HepG2 (cell line): ENCODE results near the gene CTIF.

Experiments used
- FLYWCH1 ChIP-seq: sonication (generic); formaldehyde crosslinking; IDR thresholded peaks from 2 replicates; pipeline ENCODE4 v1.8.1; 2023; ENCODE audit warnings: mild to moderate bottlenecking, missing genetic modification reagents
- NCOA5 ChIP-seq: sonication (generic); formaldehyde crosslinking; IDR thresholded peaks from 2 replicates; pipeline ENCODE4 v1.4.0; 2020; ENCODE audit warnings: missing genetic modification reagents
- ZNF605 ChIP-seq: sonication (generic); formaldehyde crosslinking; IDR thresholded peaks from 2 replicates; pipeline ENCODE4 v1.8.0; 2022; ENCODE audit warnings: mild to moderate bottlenecking, missing genetic modification reagents
- TF ChIP-seq, protein P1 (sequence below): sonication (generic); formaldehyde crosslinking; IDR thresholded peaks from 2 replicates; pipeline ENCODE4 v1.5.0; 2020; ENCODE audit warnings: missing genetic modification reagents

DNA sequence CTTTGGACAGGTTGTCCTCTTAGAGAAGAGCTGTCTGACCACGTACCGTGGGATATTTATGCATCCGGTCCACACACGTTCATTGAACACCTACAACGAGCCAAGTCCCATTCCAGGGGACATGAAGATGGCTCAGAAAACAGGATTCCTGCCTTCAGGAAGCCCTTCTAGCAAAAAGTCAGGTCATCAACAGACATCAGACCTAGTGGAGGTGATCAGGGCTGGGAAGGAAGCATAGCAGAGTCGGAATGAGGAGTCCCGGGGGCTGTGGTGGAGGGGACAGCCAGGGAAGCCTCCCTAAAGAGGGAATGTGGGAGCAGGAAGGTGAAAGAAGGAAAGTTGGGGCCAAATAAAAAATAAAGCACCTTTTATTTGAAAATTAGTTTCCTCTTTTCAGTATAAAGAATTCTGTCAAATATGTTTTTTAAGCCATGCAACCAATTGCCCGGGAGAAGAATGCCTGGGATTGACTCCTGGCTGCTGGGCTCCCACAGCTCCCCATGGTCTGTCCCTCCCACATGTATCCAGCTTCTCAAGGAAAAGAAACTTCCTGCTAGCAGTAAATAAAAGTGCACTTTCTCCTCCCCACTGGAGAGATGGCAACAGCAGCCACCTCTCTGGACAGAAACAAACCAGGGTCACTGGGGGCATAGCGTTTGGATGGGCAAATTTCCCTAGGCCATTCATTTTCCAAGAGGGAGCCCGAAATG is 267.1 kb downstream of the CTIF start:
- no peak for TF ChIP-seq ZNF605
- TF ChIP-seq, protein P1, sequence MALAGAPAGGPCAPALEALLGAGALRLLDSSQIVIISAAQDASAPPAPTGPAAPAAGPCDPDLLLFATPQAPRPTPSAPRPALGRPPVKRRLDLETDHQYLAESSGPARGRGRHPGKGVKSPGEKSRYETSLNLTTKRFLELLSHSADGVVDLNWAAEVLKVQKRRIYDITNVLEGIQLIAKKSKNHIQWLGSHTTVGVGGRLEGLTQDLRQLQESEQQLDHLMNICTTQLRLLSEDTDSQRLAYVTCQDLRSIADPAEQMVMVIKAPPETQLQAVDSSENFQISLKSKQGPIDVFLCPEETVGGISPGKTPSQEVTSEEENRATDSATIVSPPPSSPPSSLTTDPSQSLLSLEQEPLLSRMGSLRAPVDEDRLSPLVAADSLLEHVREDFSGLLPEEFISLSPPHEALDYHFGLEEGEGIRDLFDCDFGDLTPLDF (CRISPR knock-in tag) = no peak
- TF ChIP-seq FLYWCH1 (CRISPR knock-in tag) = no peak
- no peak for TF ChIP-seq NCOA5 (CRISPR knock-in tag)
